Prostate gland (tissue), 2 donors: Measurements from ENCODE around the gene RPS6KL1. TPM values are rescaled to one million over a fixed set of nuclear protein-coding genes. Genes with fewer than 3 reads are reported as not detected.

ENCODE experiments used
- DNase-seq: peaks from one replicate; pipeline ENCODE4 v3.0.0-alpha.2; 2019; ENCODE audit warnings: low spot score
- H3K27ac ChIP-seq, 2 donors: fragments of 200-600 bp; sonication (generic); 2 replicates each; pipeline ENCODE4 v1.5.1; 2017 to 2019
- H3K27me3 ChIP-seq: fragments of 200-600 bp; sonication (generic); replicated peaks from 2 replicates; pipeline ENCODE4 v1.5.1; 2019; ENCODE audit not compliant: insufficient read depth
- H3K36me3 ChIP-seq, 2 donors: fragments of 200-600 bp; sonication (generic); 1 replicate in 1 of 2; 2 replicates in 1 of 2; pipeline versions ENCODE4 v1.5.1 to v1.8.1; 2017 to 2019
- H3K4me1 ChIP-seq: fragments of 200-600 bp; sonication (generic); replicated peaks from 2 replicates; pipeline ENCODE4 v1.5.1; 2019
- H3K4me3 ChIP-seq, 2 donors: fragments of 200-600 bp; sonication (generic); 2 replicates each; pipeline ENCODE4 v1.5.1; 2017 to 2019
- H3K9me3 ChIP-seq: fragments of 200-600 bp; sonication (generic); 2 replicates; pipeline ENCODE4 v1.5.1; 2017
- POLR2A ChIP-seq: fragments of 450-650 bp; IDR thresholded peaks from one replicate; pipeline ENCODE4 v1.6.1; 2016; ENCODE audit warnings: antibody characterized with exemption, mild to moderate bottlenecking
- POLR2AphosphoS5 ChIP-seq: sonication (generic); formaldehyde crosslinking; IDR thresholded peaks from one replicate; pipeline ENCODE4 v1.6.1; 2017; ENCODE audit warnings: antibody characterized with exemption
- WGBS: methylation state at CpG from one replicate; pipeline ENCODE4 v1.1.5; 2018; 5-methylcytosine and 5-hydroxymethylcytosine counted together
- intact Hi-C: fragments of 100-400 bp; cut with DNase I; formaldehyde crosslinking; loops from one replicate; pipeline ENCODE4 v1.14.2; 2022
- total RNA-seq, 2 donors: library from RNA; depleted of rRNA; stranded (reverse); fragments of >200 nt; gene quantifications; one replicate each; pipeline ENCODE4 v1.1.0, GENCODE V29; 2016
- TF ChIP-seq, protein P1 (sequence below), 4 experiments: fragments of 200-600 bp in 2 of 4; fragments of 450-650 bp in 2 of 4; sonication (generic) in 2 of 4; IDR thresholded peaks; 1 replicate in 3 of 4; 2 replicates in 1 of 4; pipeline ENCODE4 v1.5.1; 2016 to 2019; ENCODE audit warnings: antibody characterized with exemption in 4 of 4, mild to moderate bottlenecking in 2 of 4, moderate library complexity in 2 of 4

RPS6KL1 gene
- total RNA-seq, 2 donors from 2014 or later = 1.5 to 15.1 TPM

DNA sequence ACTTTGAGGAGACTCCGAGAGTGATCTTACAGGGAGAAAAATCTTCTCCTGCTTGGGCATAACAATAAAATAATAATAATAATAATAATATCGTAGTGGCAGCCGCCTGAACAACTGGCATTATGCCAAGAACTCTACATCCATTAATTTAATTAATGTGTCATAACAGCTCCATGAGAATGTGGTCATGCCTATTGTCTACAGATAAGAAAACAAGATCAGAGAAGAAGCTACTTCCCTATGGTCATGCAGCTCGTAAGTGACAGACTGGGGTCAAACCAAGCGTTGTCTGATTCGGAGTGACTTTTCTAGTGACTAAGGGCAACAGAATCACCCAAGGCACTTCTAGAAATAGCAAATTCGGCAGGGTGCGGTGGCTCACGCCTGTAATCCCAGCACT is 58.9 kb downstream of the RPS6KL1 start:
- intact Hi-C loops = loop anchor here (5.0 kb wide), 1 partner anchor 223 kb away; no protein-coding TSS in a partner anchor
- WGBS = 64% methylated on average over 9 of the region's 9 CpGs
- Histone ChIP-seq H3K27ac (no peak overlapping the region), H3K9me3 (no peaks in the 10 kb centered on the region), H3K4me1 (no peaks in the 10 kb centered on the region), H3K27me3 (no peaks in the 10 kb centered on the region), H3K36me3 (no peaks in the 10 kb centered on the region), H3K4me3 (no peak overlapping the region)
- TF ChIP-seq POLR2A (no peak), POLR2AphosphoS5 (no peak)
- TF ChIP-seq, protein P1, sequence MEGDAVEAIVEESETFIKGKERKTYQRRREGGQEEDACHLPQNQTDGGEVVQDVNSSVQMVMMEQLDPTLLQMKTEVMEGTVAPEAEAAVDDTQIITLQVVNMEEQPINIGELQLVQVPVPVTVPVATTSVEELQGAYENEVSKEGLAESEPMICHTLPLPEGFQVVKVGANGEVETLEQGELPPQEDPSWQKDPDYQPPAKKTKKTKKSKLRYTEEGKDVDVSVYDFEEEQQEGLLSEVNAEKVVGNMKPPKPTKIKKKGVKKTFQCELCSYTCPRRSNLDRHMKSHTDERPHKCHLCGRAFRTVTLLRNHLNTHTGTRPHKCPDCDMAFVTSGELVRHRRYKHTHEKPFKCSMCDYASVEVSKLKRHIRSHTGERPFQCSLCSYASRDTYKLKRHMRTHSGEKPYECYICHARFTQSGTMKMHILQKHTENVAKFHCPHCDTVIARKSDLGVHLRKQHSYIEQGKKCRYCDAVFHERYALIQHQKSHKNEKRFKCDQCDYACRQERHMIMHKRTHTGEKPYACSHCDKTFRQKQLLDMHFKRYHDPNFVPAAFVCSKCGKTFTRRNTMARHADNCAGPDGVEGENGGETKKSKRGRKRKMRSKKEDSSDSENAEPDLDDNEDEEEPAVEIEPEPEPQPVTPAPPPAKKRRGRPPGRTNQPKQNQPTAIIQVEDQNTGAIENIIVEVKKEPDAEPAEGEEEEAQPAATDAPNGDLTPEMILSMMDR (IDR thresholded peaks at IDR 0.05) = no peak
- DNase-seq = no peak

DNA sequence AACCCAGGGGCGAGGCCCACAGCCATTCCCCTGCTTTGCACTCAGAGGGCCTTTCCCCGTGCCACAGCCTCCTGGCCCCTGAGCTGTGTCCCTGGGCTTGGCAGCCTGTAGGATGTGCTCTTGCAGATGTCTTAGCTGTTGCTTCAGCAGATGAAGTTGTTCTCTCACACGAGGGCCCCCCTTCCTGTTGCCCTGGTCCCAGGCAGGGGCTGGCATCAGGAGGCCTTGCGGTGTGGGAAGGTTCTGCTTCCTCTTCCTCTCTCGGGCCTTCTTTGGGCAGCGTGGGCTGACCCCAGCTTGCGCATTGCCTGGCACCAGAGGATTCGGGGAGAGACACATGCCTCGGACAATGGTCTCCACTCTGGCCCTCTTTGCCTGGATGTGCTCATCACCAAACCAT is 59.8 kb downstream of the RPS6KL1 start:
- Histone ChIP-seq H3K4me3 (no peak overlapping the region), H3K27ac (no peak overlapping the region), H3K27me3 (no peaks in the 10 kb centered on the region), H3K36me3 (no peaks in the 10 kb centered on the region), H3K4me1 (no peaks in the 10 kb centered on the region), H3K9me3 (no peaks in the 10 kb centered on the region)
- DNase-seq = no peak
- intact Hi-C loops = loop anchor here (5.0 kb wide), 1 partner anchor 224 kb away; no protein-coding TSS in a partner anchor
- TF ChIP-seq POLR2A = no peak
- TF ChIP-seq, protein P1 (IDR thresholded peaks at IDR 0.05) = no peak
- TF ChIP-seq POLR2AphosphoS5 = no peak
- WGBS = 77% methylated on average over 6 of the region's 9 CpGs

GRCh38 chr14:74861734-74862090 is 61.3 kb downstream of the RPS6KL1 start:
- TF ChIP-seq POLR2A = no peak
- no peak for DNase-seq
- H3K27ac ChIP-seq = no peak overlapping the region
- H3K9me3 ChIP-seq = no peaks in the 10 kb centered on the region
- no peaks in the 10 kb centered on the region for H3K4me1 ChIP-seq
- H3K27me3 ChIP-seq = no peaks in the 10 kb centered on the region
- WGBS = 78% methylated on average over 3 of the region's 3 CpGs
- H3K36me3 ChIP-seq = no peaks in the 10 kb centered on the region
- intact Hi-C loops = loop anchor here (2.0 to 5.0 kb wide), 2 partner anchors 43 to 226 kb away; no protein-coding TSS in a partner anchor
- H3K4me3 ChIP-seq = no peak overlapping the region

GRCh38 chr14:74860899-74861733 is 61.9 kb downstream of the RPS6KL1 start:
- Histone ChIP-seq H3K9me3 (no peaks in the 10 kb centered on the region), H3K4me3 (no peak overlapping the region), H3K4me1 (no peaks in the 10 kb centered on the region), H3K27ac (no peak overlapping the region), H3K36me3 (no peaks in the 10 kb centered on the region), H3K27me3 (no peaks in the 10 kb centered on the region)
- 23% methylated on average over 7 of the region's 7 CpGs for WGBS
- TF ChIP-seq POLR2A (no peak), POLR2AphosphoS5 (peak; percentile 68)
- TF ChIP-seq, protein P1 (IDR thresholded peaks at IDR 0.05) = peak; percentile 66 to 89 (median 79)
- intact Hi-C loops = loop anchor here (2.0 to 5.0 kb wide), 2 partner anchors 44 to 226 kb away; no protein-coding TSS in a partner anchor
- DNase-seq = peak; percentile 86

- WGBS = 43% methylated on average over 10 of the region's 10 CpGs
- intact Hi-C loops = loop anchor here (2.0 to 5.0 kb wide), 2 partner anchors 45 to 227 kb away; no protein-coding TSS in a partner anchor
Measured at GRCh38 chr14:74859757-74860552, 63.1 kb downstream of the RPS6KL1 start.

More at GRCh38 chr14:74859757-74860552, 63.1 kb downstream of the RPS6KL1 start:
- no peak for DNase-seq
- Histone ChIP-seq H3K4me3 (no peak overlapping the region), H3K27ac (no peak overlapping the region), H3K4me1 (no peaks in the 10 kb centered on the region), H3K9me3 (no peaks in the 10 kb centered on the region), H3K27me3 (no peaks in the 10 kb centered on the region), H3K36me3 (no peaks in the 10 kb centered on the region)
- TF ChIP-seq, protein P1 (IDR thresholded peaks at IDR 0.05) = no peak
- TF ChIP-seq POLR2AphosphoS5 = no peak
- no peak for TF ChIP-seq POLR2A
